ENCODE results near the gene TNIK. TPM values are rescaled to one million over a fixed set of nuclear protein-coding genes. Genes with fewer than 3 reads are reported as not detected.
A peak's percentile ranks its signal among the peaks of the same experiment; 100 is the strongest.
"Not testable (repeated sequence)": the region's sequence is repeated elsewhere in the genome, so short reads cannot be mapped to it uniquely, and the experiment has no call there.

Gene TNIK
- total RNA-seq, 1 donor from 2014 or later, result 27.4 TPM

DNA sequence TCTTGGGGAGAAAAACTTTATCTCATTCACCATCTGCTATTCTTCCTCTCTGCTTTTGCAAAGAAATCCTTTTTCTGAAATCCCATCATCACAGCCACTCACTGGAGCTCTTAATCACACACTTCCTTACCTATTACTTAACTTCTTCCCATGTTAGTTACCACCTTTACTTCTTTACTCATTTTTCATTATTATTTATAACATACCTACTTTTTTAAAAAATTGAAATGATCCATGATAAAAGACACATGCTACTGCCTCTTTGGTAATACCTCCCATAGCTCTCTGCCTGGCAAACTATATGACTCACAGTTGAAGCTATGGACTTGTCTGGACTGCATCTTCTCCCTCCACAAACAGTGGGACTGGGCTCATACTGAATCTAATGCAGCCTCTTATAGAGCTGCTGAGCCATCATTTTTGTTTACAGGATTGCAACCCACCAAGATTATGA lies 150.3 kb downstream of the TNIK start:
- Mint-ChIP-seq H3K27me3 (no peaks in the 10 kb centered on the region), H3K4me1 (peaks cover 21% of the 10 kb centered on the region), H3K27ac (no peak overlapping the region), H3K9me3 (peaks cover 12% of the 10 kb centered on the region), H3K36me3 (ENCODE audit: low read depth) (peaks cover 16% of the 10 kb centered on the region), H3K4me3 (no peak overlapping the region)
- DNase-seq, result no peak
- intact Hi-C loops (cut with micrococcal nuclease), result no loop called here

DNA sequence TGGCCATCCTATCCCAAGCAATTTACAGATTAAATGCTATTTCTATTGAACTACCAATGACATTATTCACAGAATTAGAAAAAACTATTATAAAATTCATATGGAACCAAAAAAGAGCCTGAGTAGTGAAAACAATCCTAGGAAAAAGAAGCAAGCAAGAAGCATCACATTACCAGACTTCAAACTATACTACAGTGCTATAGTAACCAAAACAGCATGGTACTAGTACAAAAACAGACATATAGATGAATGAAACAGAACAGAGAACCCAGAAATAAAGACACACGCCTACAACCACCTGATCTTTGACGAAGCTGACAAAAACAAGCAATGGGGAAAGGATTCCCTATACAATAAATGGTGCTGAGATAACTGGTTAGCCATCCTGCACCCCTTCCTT lies 152.2 kb downstream of the TNIK start:
- peaks cover 21% of the 10 kb centered on the region for H3K36me3 Mint-ChIP-seq (ENCODE audit: low read depth)
- H3K4me1 Mint-ChIP-seq, result peaks cover 21% of the 10 kb centered on the region
- peak overlapping the region; percentile 37 for H3K27ac Mint-ChIP-seq
- peaks cover 19% of the 10 kb centered on the region for H3K9me3 Mint-ChIP-seq
- DNase-seq, result no peak
- intact Hi-C loops (cut with micrococcal nuclease), result no loop called here
- no peaks in the 10 kb centered on the region for H3K27me3 Mint-ChIP-seq
- H3K4me3 Mint-ChIP-seq, result no peak overlapping the region

GRCh38 chr3:171307046-171307585 lies 153.1 kb downstream of the TNIK start:
- intact Hi-C loops (cut with micrococcal nuclease), result no loop called here
- Mint-ChIP-seq H3K27ac (no peak overlapping the region), H3K4me3 (no peak overlapping the region), H3K27me3 (no peaks in the 10 kb centered on the region), H3K4me1 (peaks cover 18% of the 10 kb centered on the region), H3K36me3 (ENCODE audit: low read depth) (peaks cover 21% of the 10 kb centered on the region), H3K9me3 (peaks cover 19% of the 10 kb centered on the region)
- DNase-seq, result no peak

GRCh38 chr3:171306631-171307030 lies 153.6 kb downstream of the TNIK start:
- Mint-ChIP-seq H3K4me3 (no peak overlapping the region), H3K27ac (no peak overlapping the region), H3K36me3 (ENCODE audit: low read depth) (peaks cover 25% of the 10 kb centered on the region), H3K27me3 (no peaks in the 10 kb centered on the region), H3K9me3 (peaks cover 19% of the 10 kb centered on the region), H3K4me1 (peaks cover 16% of the 10 kb centered on the region)
- intact Hi-C loops (cut with micrococcal nuclease), result no loop called here
- DNase-seq, result no peak

GRCh38 chr3:171305823-171306222 lies 154.4 kb downstream of the TNIK start:
- intact Hi-C loops (cut with micrococcal nuclease); H3K4me3 Mint-ChIP-seq; H3K27ac Mint-ChIP-seq; DNase-seq; H3K27me3 Mint-ChIP-seq: not testable (repeated sequence)
- peaks cover 19% of the 10 kb centered on the region for H3K9me3 Mint-ChIP-seq
- H3K36me3 Mint-ChIP-seq (ENCODE audit: low read depth), result peaks cover 28% of the 10 kb centered on the region
- peaks cover 13% of the 10 kb centered on the region for H3K4me1 Mint-ChIP-seq

DNA sequence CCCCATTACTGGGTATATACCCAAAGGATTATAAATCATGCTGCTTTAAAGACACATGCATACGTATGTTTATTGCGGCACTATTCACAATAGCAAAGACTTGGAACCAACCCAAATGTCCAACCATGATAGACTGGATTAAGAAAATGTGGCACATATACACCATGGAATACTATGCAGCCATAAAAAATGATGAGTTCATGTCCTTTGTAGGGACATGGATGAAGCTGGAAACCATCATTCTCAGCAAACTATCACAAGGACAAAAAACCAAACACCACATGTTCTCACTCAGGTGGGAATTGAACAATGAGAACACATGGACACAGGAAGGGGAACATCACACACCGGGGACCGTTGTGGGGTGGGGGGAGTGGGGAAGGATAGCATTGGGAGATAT lies 155.7 kb downstream of the TNIK start:
- peaks cover 19% of the 10 kb centered on the region for H3K9me3 Mint-ChIP-seq
- DNase-seq; H3K27me3 Mint-ChIP-seq; H3K4me3 Mint-ChIP-seq; intact Hi-C loops (cut with micrococcal nuclease); H3K27ac Mint-ChIP-seq: not testable (repeated sequence)
- H3K36me3 Mint-ChIP-seq (ENCODE audit: low read depth), result peaks cover 41% of the 10 kb centered on the region
- peaks cover 12% of the 10 kb centered on the region for H3K4me1 Mint-ChIP-seq

DNA sequence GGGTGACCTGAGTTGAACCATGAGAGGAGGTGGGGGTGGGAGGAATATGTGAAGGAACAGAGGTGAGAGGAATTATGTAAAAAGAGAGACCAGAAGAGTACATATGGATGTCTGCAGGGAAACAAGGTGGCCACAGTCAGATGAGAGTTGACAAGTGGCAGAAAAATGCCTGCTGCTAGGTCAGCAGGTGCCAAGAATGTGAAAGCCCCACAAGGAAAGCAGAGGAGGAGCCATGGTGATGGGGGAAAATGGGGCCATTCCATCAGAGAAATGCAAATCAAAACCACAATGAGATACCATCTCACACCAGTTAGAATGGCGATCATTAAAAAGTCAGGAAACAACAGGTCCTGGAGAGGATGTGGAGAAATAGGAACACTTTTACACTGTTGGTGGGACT lies 156.2 kb downstream of the TNIK start:
- H3K27ac Mint-ChIP-seq; intact Hi-C loops (cut with micrococcal nuclease); DNase-seq; H3K4me3 Mint-ChIP-seq; H3K27me3 Mint-ChIP-seq: not testable (repeated sequence)
- Mint-ChIP-seq H3K4me1 (peaks cover 12% of the 10 kb centered on the region), H3K9me3 (peaks cover 19% of the 10 kb centered on the region), H3K36me3 (ENCODE audit: low read depth) (peaks cover 44% of the 10 kb centered on the region)

DNA sequence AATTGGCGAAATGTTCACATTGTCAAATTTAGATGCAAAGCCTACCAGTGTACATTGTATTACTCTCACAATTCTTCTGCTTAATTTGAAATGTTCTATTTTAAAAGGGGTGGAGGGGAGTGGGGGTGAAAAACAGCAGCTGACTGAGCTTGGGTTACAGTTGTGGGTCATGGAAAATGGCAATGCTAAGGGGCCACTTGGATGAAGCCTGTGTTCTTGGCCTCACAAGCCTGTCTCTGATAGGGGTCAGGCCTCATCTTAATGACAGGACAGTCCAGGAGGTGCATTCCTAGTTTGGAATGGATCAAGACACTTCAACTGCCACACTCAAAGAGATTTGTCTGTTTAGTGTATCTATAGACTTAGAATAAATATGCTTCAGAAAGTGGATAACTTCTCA lies 158.2 kb downstream of the TNIK start:
- no peak overlapping the region for H3K27ac Mint-ChIP-seq
- H3K36me3 Mint-ChIP-seq (ENCODE audit: low read depth), result peaks cover 46% of the 10 kb centered on the region
- intact Hi-C loops (cut with micrococcal nuclease), result no loop called here
- H3K4me3 Mint-ChIP-seq, result no peak overlapping the region
- H3K9me3 Mint-ChIP-seq, result peaks cover 13% of the 10 kb centered on the region
- no peak for DNase-seq
- H3K27me3 Mint-ChIP-seq, result no peaks in the 10 kb centered on the region
- peaks cover 12% of the 10 kb centered on the region for H3K4me1 Mint-ChIP-seq

- no peak for DNase-seq
- intact Hi-C loops (cut with micrococcal nuclease), result no loop called here
- Mint-ChIP-seq H3K4me3 (no peak overlapping the region), H3K4me1 (peaks cover 15% of the 10 kb centered on the region), H3K27me3 (no peaks in the 10 kb centered on the region), H3K9me3 (peaks cover 13% of the 10 kb centered on the region), H3K36me3 (ENCODE audit: low read depth) (peaks cover 50% of the 10 kb centered on the region), H3K27ac (no peak overlapping the region)
Measured at GRCh38 chr3:171301002-171301401, 159.2 kb downstream of the TNIK start.

DNA sequence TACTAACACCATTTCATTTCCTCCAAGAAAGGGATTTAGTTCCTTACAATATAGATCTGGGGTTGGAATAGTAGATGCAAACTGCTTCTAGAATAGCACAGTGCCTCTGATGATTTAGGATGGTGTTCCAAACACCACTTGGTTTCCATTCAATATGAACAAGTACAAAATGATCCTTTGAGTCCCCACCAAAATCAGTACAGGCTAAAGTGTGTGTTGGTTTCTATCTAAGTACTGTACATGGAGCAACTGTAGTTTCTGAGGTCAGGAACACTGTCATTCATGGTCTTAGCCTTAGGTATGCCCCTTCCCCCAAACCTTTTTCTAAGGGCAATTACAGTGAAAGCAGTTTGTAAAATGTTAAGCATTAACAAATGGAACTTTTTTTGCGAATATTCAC lies 162.3 kb downstream of the TNIK start:
- no peak overlapping the region for H3K4me3 Mint-ChIP-seq
- H3K27me3 Mint-ChIP-seq, result no peaks in the 10 kb centered on the region
- H3K4me1 Mint-ChIP-seq, result peaks cover 23% of the 10 kb centered on the region
- no peak for DNase-seq
- H3K27ac Mint-ChIP-seq, result no peak overlapping the region
- peaks cover 6% of the 10 kb centered on the region for H3K9me3 Mint-ChIP-seq
- intact Hi-C loops (cut with micrococcal nuclease), result no loop called here
- peaks cover 43% of the 10 kb centered on the region for H3K36me3 Mint-ChIP-seq (ENCODE audit: low read depth)

GRCh38 chr3:171297207-171297606 lies 163.0 kb downstream of the TNIK start:
- H3K27ac Mint-ChIP-seq, result no peak overlapping the region
- H3K36me3 Mint-ChIP-seq (ENCODE audit: low read depth), result peaks cover 43% of the 10 kb centered on the region
- no peaks in the 10 kb centered on the region for H3K27me3 Mint-ChIP-seq
- DNase-seq, result no peak
- H3K4me1 Mint-ChIP-seq, result peaks cover 26% of the 10 kb centered on the region
- peaks cover 6% of the 10 kb centered on the region for H3K9me3 Mint-ChIP-seq
- intact Hi-C loops (cut with micrococcal nuclease), result no loop called here
- no peak overlapping the region for H3K4me3 Mint-ChIP-seq

DNA sequence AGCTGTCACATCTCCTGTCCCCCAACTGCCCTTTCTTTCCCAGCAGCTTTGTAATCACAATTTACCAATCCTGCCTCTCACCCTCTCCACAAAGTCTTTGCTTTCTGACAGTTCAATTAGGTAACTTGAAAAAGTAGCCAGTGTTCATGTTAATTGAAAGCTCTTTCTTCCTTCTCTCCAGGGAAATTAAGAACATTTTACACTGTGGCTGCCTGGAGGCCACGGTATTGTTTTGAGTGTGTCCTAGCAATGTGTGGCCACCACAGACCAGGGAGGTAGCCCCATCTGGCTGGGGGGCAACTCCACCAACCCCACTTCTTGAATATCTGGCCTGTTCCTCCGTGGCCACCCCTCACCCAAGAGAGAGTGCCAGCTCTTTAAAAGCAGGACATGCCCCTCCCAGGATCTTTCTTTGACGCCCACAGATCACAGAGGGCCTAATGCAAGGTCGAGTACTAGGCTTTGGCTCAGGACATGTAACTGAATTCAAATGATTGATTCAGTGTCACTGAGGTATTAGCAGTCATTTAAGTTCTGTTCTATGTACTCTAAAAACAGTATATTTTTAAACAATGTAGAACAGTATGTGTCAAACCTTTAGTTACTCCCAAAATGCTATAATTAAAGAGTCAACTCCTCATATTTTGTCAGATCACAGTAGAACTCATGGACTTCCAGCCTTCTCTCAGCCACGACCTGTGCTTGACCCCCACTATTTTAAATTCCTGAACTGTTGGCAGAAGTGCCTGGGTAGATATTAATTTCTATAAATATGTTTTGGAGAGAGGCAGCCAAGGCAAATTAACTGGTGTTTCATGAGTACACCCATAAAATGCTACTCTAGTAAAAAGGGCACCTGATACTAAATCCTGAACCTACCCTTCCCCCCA lies 164.5 kb downstream of the TNIK start:
- Mint-ChIP-seq H3K4me3 (no peak overlapping the region), H3K4me1 (peaks cover 34% of the 10 kb centered on the region), H3K36me3 (ENCODE audit: low read depth) (peaks cover 37% of the 10 kb centered on the region), H3K27me3 (no peaks in the 10 kb centered on the region), H3K27ac (no peak overlapping the region), H3K9me3 (peaks cover 6% of the 10 kb centered on the region)
- DNase-seq, result no peak
- intact Hi-C loops (cut with micrococcal nuclease), result no loop called here

DNA sequence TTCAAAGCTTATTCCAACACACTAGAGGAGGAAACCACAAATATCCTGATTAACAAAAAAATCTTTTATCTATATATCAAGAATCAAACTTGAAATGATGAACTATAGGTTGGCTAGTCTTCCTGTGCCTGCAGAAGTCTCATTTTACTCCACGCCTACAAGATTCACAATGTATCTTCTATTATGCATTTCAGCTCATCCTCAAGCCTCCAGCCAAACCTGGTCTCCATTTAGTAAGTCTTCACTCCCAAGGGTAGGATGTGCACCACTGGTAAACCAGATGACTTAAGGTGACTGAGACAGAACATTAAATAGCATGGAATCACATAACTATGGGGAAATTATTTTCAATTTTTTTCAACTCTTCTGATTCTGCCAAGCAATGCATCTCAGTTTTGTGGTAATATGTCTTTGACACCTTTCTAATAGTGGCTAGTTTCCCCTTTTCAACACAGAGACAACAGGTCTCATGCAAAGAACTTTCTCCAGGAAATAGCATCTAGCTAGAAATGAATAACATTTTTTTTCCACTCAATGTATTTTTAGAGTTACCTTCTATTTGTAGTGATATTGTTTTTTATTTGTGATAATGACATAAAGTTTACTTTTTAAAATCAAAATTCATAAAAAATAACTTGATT lies 166.9 kb downstream of the TNIK start:
- DNase-seq, result no peak
- Mint-ChIP-seq H3K4me3 (no peak overlapping the region), H3K9me3 (peaks cover 10% of the 10 kb centered on the region), H3K27ac (peak overlapping the region; percentile 37), H3K27me3 (no peaks in the 10 kb centered on the region), H3K36me3 (ENCODE audit: low read depth) (peaks cover 25% of the 10 kb centered on the region), H3K4me1 (peaks cover 35% of the 10 kb centered on the region)
- intact Hi-C loops (cut with micrococcal nuclease), result no loop called here

GRCh38 chr3:171290680-171291079 lies 169.5 kb downstream of the TNIK start:
- intact Hi-C loops (cut with micrococcal nuclease), result no loop called here
- peaks cover 10% of the 10 kb centered on the region for H3K9me3 Mint-ChIP-seq

More at GRCh38 chr3:171290680-171291079, 169.5 kb downstream of the TNIK start:
- Mint-ChIP-seq H3K4me1 (peaks cover 49% of the 10 kb centered on the region), H3K36me3 (ENCODE audit: low read depth) (peaks cover 18% of the 10 kb centered on the region), H3K4me3 (no peak overlapping the region), H3K27ac (no peak overlapping the region), H3K27me3 (no peaks in the 10 kb centered on the region)
- DNase-seq, result no peak

Data from activated CD4-positive, alpha-beta T cell treated with anti-CD3 and anti-CD28 coated beads, Interleukin-2, amount 10 ng/mL, durations not matched to agents 24 days and 14 days (primary cell).